ENCODE results near the gene BAIAP2L2.

The BAIAP2L2 gene

DNA sequence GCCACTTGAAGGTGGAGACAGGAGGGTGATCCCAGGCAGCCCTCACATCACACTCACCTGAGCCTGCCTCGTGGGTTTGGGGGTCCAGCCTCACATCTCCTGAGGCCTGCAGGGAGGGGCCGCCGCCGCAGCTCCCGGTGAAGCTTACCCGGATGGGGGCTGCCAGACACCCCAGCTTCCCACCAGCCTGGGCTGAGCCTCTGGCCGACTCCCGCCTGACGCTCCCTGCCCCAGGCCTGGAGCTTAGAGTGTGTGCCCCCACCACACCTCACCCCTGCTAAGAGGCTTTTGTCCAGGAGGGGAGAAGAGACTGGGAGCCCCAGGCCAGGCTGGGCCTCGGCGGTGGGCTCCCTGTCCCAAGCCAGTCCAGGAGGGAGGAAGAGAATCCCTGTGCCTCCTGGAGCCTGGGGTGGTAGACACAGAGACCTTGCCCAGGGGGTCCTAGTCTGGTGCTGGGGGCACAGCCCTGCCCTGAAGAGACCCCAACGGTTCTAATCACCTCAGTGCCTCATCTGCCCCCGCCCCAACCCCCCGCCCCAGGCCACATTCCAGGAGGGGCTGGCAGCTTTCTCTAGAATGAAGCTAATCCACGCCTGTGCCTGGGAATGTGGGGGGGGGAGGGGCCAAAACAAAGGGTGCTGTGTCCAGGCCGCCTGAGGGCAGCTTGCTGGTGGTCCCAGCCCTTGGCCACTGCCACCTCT is 26.4 kb downstream of the BAIAP2L2 start, which contains the start of gene SLC16A8:
Gene SLC16A8, minus strand, starts transcription at position 254 of the 701 bp plus-strand sequence. CDS start 1,311 bp downstream, outside the sequence.
- Histone ChIP-seq H3K9me3 (ENCODE audit: insufficient read depth, low read depth, low read length) (peaks cover 4% of the 10 kb centered on the region), H4K12ac (ENCODE audit: low read depth, low read length) (no peak within 1 kb of the TSS), H3K27me3 (ENCODE audit: insufficient read depth, low read length) (peaks cover 11% of the 10 kb centered on the region), H3K27ac (ENCODE audit: low read depth, low read length) (no peak within 1 kb of the TSS), H3K4me1 (ENCODE audit: control insufficient read depth in 1 of 2, insufficient read depth in 2 of 2, low read length in 2 of 2) (peaks cover 14 to 25% of the 10 kb centered on the region in 2 experiments), H2BK12ac (ENCODE audit: low read length) (no peak within 1 kb of the TSS), H2AFZ (ENCODE audit: insufficient read depth, low read length, poor library complexity) (no peak within 1 kb of the TSS), H4K91ac (ENCODE audit: low read depth, low read length) (no peak within 1 kb of the TSS), H3K79me1 (ENCODE audit: low read length) (no peaks in the 10 kb centered on the region), H3K9ac (ENCODE audit: low read length) (no peak within 1 kb of the TSS), H3K79me2 (ENCODE audit: control insufficient read depth, insufficient read depth, low read length, poor library complexity) (no peaks in the 10 kb centered on the region), H2BK120ac (ENCODE audit: insufficient read depth, low read length, poor library complexity) (no peak within 1 kb of the TSS), H3K14ac (ENCODE audit: low read length) (no peak within 1 kb of the TSS), H4K8ac (ENCODE audit: low read depth, low read length) (no peak within 1 kb of the TSS), H3K18ac (ENCODE audit: low read length) (no peak within 1 kb of the TSS), H3K4me2 (ENCODE audit: low read length) (peak within 1 kb of the TSS; percentile 39), H3K4me3 (ENCODE audit: low read depth, low read length) (no peak within 1 kb of the TSS), H3K4ac (ENCODE audit: low read depth, low read length) (no peak within 1 kb of the TSS), H2AK5ac (ENCODE audit: low read length) (no peak within 1 kb of the TSS), H3K23ac (ENCODE audit: low read length) (no peak within 1 kb of the TSS), H2BK5ac (ENCODE audit: low read depth, low read length, poor library complexity) (no peak within 1 kb of the TSS), H3K36me3 (ENCODE audit: control insufficient read depth in 1 of 2, insufficient read depth in 2 of 2, low read length in 2 of 2) (no peaks in the 10 kb centered on the region)
- DNase-seq = no peak
- WGBS (ENCODE audit: extremely low coverage, insufficient coverage, insufficient read length) = no CpG with 5 or more reads among the region's 16 CpGs

DNA sequence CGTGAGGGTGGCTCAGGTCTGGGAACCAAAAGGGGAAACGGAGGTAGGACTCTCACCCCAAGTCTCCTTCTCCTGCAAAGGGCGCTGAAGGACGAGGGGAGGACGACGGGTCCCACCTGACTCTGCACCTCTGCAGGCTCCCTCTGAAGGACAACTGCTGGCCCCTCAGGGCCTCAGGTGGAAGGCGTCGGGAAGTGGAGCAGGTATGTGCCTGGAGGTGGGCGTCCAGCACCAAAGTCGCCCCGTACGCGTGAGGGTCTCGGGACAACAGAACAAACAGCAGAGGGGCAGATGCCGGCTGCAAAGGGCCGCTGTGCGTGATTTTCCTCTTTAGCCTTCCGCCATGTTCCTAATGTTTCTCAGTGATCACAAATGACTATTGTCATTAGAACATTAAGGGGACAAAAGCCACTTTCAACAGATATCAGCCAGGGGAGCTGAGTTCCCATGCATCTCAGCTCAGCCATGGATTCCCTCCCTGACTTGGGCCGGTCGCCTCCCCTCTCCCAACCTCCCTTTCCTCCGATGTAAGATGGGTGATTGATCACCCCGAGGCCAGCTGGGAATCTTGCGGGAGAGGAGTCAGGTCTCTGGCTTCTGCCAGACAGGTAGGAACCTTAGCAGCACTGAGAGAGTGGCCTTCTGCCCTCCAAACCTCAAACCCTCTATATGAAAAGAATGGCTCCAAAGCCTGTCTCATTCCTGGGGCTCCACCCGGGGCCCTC is 27.3 kb downstream of the BAIAP2L2 start:
- Histone ChIP-seq H3K79me2 (ENCODE audit: control insufficient read depth, insufficient read depth, low read length, poor library complexity) (no peaks in the 10 kb centered on the region), H2BK120ac (ENCODE audit: insufficient read depth, low read length, poor library complexity) (no peak overlapping the region)

DNA sequence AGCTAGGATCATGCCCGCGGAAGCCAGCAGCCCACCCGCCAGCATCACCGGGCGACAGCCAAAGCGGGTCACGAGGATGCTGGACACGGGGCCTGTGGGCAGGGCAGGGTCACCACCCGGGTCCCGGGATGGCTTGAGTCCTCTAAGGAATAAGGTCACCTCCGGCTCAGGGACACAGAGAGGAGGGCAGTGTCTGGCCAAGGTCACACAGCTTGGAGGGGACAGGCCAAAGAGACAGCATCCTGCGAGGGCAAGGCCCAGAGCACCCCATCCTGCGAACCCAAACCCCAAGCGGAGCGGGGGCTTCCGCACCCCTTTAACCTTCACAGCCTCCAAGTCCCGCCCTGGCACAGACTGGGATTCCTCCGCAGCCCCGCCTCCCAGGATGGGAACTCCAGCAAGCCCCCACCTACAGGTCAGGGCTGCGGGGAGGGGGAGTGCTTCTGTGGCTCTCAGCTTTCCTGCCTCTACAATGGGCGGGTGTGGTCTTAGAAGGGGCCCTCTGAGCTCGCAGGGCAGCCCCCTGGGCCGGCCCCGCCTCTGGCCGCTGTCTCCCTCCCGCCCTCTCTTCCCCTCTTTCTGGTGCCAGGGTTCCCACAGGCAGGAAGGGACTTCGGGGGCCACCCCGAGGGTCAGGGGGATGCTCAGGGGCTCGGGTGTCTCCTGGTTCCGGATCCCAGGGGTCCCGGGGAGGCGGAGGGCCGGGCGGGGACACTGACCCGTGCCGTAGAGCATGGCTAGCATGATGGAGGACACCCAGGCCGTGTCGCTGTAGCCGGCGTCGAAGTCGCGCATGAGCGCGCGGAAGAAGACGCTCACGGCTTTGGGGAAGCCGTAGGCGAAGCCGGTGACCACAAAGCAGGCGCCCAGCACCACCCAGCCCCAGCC is 28.3 kb downstream of the BAIAP2L2 start:
- Histone ChIP-seq H3K36me3 (ENCODE audit: control insufficient read depth in 1 of 2, insufficient read depth in 2 of 2, low read length in 2 of 2) (no peaks in the 10 kb centered on the region), H2BK120ac (ENCODE audit: insufficient read depth, low read length, poor library complexity) (no peak overlapping the region), H3K79me1 (ENCODE audit: low read length) (no peaks in the 10 kb centered on the region), H4K8ac (ENCODE audit: low read depth, low read length) (no peak overlapping the region), H2AK5ac (ENCODE audit: low read length) (peak overlapping the region; percentile 63), H3K9ac (ENCODE audit: low read length) (no peak overlapping the region), H3K4me2 (ENCODE audit: low read length) (peak overlapping the region; percentile 70), H4K91ac (ENCODE audit: low read depth, low read length) (peak overlapping the region; percentile 18), H3K27ac (ENCODE audit: low read depth, low read length) (no peak overlapping the region), H2BK12ac (ENCODE audit: low read length) (no peak overlapping the region), H2AFZ (ENCODE audit: insufficient read depth, low read length, poor library complexity) (no peak overlapping the region), H3K14ac (ENCODE audit: low read length) (no peak overlapping the region), H3K9me3 (ENCODE audit: insufficient read depth, low read depth, low read length) (peaks cover 1% of the 10 kb centered on the region), H3K4ac (ENCODE audit: low read depth, low read length) (no peak overlapping the region), H2BK5ac (ENCODE audit: low read depth, low read length, poor library complexity) (no peak overlapping the region), H3K18ac (ENCODE audit: low read length) (no peak overlapping the region), H3K4me1 (ENCODE audit: control insufficient read depth in 1 of 2, insufficient read depth in 2 of 2, low read length in 2 of 2) (peaks cover 14 to 21% of the 10 kb centered on the region in 2 experiments), H3K79me2 (ENCODE audit: control insufficient read depth, insufficient read depth, low read length, poor library complexity) (no peaks in the 10 kb centered on the region), H3K23ac (ENCODE audit: low read length) (no peak overlapping the region), H3K4me3 (ENCODE audit: low read depth, low read length) (no peak overlapping the region), H3K27me3 (ENCODE audit: insufficient read depth, low read length) (peaks cover 11% of the 10 kb centered on the region), H4K12ac (ENCODE audit: low read depth, low read length) (no peak overlapping the region)
- WGBS (ENCODE audit: extremely low coverage, insufficient coverage, insufficient read length) = no CpG with 5 or more reads among the region's 52 CpGs
- peak in 1 of 2 donors; percentile 23 for DNase-seq

More for the DNA sequence above, 27.3 kb downstream of the BAIAP2L2 start:
- no peak overlapping the region for H3K4me3 ChIP-seq (ENCODE audit: low read depth, low read length)
- peaks cover 4% of the 10 kb centered on the region for H3K9me3 ChIP-seq (ENCODE audit: insufficient read depth, low read depth, low read length)
- no peak overlapping the region for H2AFZ ChIP-seq (ENCODE audit: insufficient read depth, low read length, poor library complexity)
- no peak overlapping the region for H3K23ac ChIP-seq (ENCODE audit: low read length)
- no peak overlapping the region for H2BK5ac ChIP-seq (ENCODE audit: low read depth, low read length, poor library complexity)
- H4K8ac ChIP-seq (ENCODE audit: low read depth, low read length) = no peak overlapping the region
- no peak overlapping the region for H3K14ac ChIP-seq (ENCODE audit: low read length)
- peaks cover 14 to 21% of the 10 kb centered on the region in 2 experiments for H3K4me1 ChIP-seq (ENCODE audit: control insufficient read depth in 1 of 2, insufficient read depth in 2 of 2, low read length in 2 of 2)
- H3K27me3 ChIP-seq (ENCODE audit: insufficient read depth, low read length) = peaks cover 11% of the 10 kb centered on the region
- H3K27ac ChIP-seq (ENCODE audit: low read depth, low read length) = no peak overlapping the region
- no peak overlapping the region for H4K12ac ChIP-seq (ENCODE audit: low read depth, low read length)
- no peak overlapping the region for H3K4me2 ChIP-seq (ENCODE audit: low read length)
- no peak overlapping the region for H2AK5ac ChIP-seq (ENCODE audit: low read length)
- no peak overlapping the region for H3K9ac ChIP-seq (ENCODE audit: low read length)
- H2BK12ac ChIP-seq (ENCODE audit: low read length) = no peak overlapping the region
- no peak overlapping the region for H3K4ac ChIP-seq (ENCODE audit: low read depth, low read length)
- no CpG with 5 or more reads among the region's 24 CpGs for WGBS (ENCODE audit: extremely low coverage, insufficient coverage, insufficient read length)
- H3K18ac ChIP-seq (ENCODE audit: low read length) = no peak overlapping the region
- no peaks in the 10 kb centered on the region for H3K79me1 ChIP-seq (ENCODE audit: low read length)
- no peaks in the 10 kb centered on the region for H3K36me3 ChIP-seq (ENCODE audit: control insufficient read depth in 1 of 2, insufficient read depth in 2 of 2, low read length in 2 of 2)
- DNase-seq = no peak
- no peak overlapping the region for H4K91ac ChIP-seq (ENCODE audit: low read depth, low read length)

DNA sequence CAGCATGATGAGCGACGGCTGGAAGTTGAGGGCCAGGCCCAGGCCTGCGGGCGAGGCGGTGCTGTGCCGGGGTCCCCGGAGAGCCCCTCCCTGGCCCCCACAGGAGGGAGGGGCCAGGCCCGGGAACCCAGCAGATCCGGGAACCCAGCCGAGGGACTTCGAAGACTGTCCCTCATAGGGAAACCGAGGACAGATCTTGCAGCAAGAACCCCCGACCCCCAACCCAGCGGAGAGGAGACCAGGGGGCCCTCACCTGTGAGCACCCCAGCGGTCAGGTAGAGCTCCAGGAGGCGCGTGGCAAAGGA is 28.9 kb downstream of the BAIAP2L2 start:
- peak overlapping the region; percentile 63 for H2AK5ac ChIP-seq (ENCODE audit: low read length)
- no peak for DNase-seq
- no peak overlapping the region for H4K12ac ChIP-seq (ENCODE audit: low read depth, low read length)
- H3K36me3 ChIP-seq (ENCODE audit: control insufficient read depth in 1 of 2, insufficient read depth in 2 of 2, low read length in 2 of 2) = no peaks in the 10 kb centered on the region
- no peak overlapping the region for H3K27ac ChIP-seq (ENCODE audit: low read depth, low read length)
- H3K18ac ChIP-seq (ENCODE audit: low read length) = no peak overlapping the region
- no peak overlapping the region for H2BK12ac ChIP-seq (ENCODE audit: low read length)
- H2AFZ ChIP-seq (ENCODE audit: insufficient read depth, low read length, poor library complexity) = peak overlapping the region; percentile 65
- H3K4me2 ChIP-seq (ENCODE audit: low read length) = peak overlapping the region; percentile 70
- H2BK5ac ChIP-seq (ENCODE audit: low read depth, low read length, poor library complexity) = no peak overlapping the region
- H3K4me1 ChIP-seq (ENCODE audit: control insufficient read depth in 1 of 2, insufficient read depth in 2 of 2, low read length in 2 of 2) = peaks cover 14 to 21% of the 10 kb centered on the region in 2 experiments
- H3K4me3 ChIP-seq (ENCODE audit: low read depth, low read length) = no peak overlapping the region
- no peak overlapping the region for H4K8ac ChIP-seq (ENCODE audit: low read depth, low read length)
- no peaks in the 10 kb centered on the region for H3K79me1 ChIP-seq (ENCODE audit: low read length)
- no peak overlapping the region for H4K91ac ChIP-seq (ENCODE audit: low read depth, low read length)
- no peak overlapping the region for H3K23ac ChIP-seq (ENCODE audit: low read length)
- no peak overlapping the region for H2BK120ac ChIP-seq (ENCODE audit: insufficient read depth, low read length, poor library complexity)
- no CpG with 5 or more reads among the region's 17 CpGs for WGBS (ENCODE audit: extremely low coverage, insufficient coverage, insufficient read length)
- H3K9ac ChIP-seq (ENCODE audit: low read length) = no peak overlapping the region
- no peaks in the 10 kb centered on the region for H3K79me2 ChIP-seq (ENCODE audit: control insufficient read depth, insufficient read depth, low read length, poor library complexity)
- H3K4ac ChIP-seq (ENCODE audit: low read depth, low read length) = no peak overlapping the region
- peaks cover 11% of the 10 kb centered on the region for H3K27me3 ChIP-seq (ENCODE audit: insufficient read depth, low read length)
- no peak overlapping the region for H3K14ac ChIP-seq (ENCODE audit: low read length)
- H3K9me3 ChIP-seq (ENCODE audit: insufficient read depth, low read depth, low read length) = peaks cover 1% of the 10 kb centered on the region
